GM12875 (cell line): ENCODE measurements around the gene ROR1.

ENCODE experiments used
- H3K4me3 ChIP-seq: one replicate; pipeline ENCODE4 v1.5.1; 2011; ENCODE audit warnings: low read depth, low read length, control low read depth
- CTCF ChIP-seq: IDR thresholded peaks from 2 replicates; pipeline ENCODE4 v1.5.1; 2011; ENCODE audit warnings: low read depth, mild to moderate bottlenecking, control low read depth, inconsistent platforms, low read length, moderate library complexity, borderline replicate concordance; ENCODE audit not compliant: insufficient read depth

The ROR1 gene

GRCh38 chr1:63967901-63968300 is 194.1 kb downstream of the ROR1 start:
- TF ChIP-seq CTCF, result no peak
- no peak overlapping the region for H3K4me3 ChIP-seq

- TF ChIP-seq CTCF, result no peak
- no peak overlapping the region for H3K4me3 ChIP-seq
Observed at GRCh38 chr1:63968663-63969440, 195.0 kb downstream of the ROR1 start.

- no peak overlapping the region for H3K4me3 ChIP-seq
- TF ChIP-seq CTCF, result no peak
Observed at GRCh38 chr1:63969441-63969901, 195.7 kb downstream of the ROR1 start.

GRCh38 chr1:63971557-63971956 is 197.7 kb downstream of the ROR1 start:
- no peak overlapping the region for H3K4me3 ChIP-seq
- no peak for TF ChIP-seq CTCF

GRCh38 chr1:63973005-63973419 is 199.2 kb downstream of the ROR1 start:
- H3K4me3 ChIP-seq, result no peak overlapping the region

GRCh38 chr1:63974966-63975365 is 201.1 kb downstream of the ROR1 start:
- no peak overlapping the region for H3K4me3 ChIP-seq
- TF ChIP-seq CTCF, result no peak

More at GRCh38 chr1:63973005-63973419, 199.2 kb downstream of the ROR1 start:
- no peak for TF ChIP-seq CTCF

GRCh38 chr1:63975481-63975880 is 201.7 kb downstream of the ROR1 start:
- TF ChIP-seq CTCF, result no peak
- no peak overlapping the region for H3K4me3 ChIP-seq
